Liver (tissue), 3 donors: ENCODE results near the gene KDM2B.

Experiments
- EGR1 ChIP-seq, 2 donors: IDR thresholded peaks; 2 replicates each; pipeline ENCODE4 v1.6.1; 2016 to 2018; ENCODE audit warnings: antibody characterized with exemption in 2 of 2, low read depth in 2 of 2
- GABPA ChIP-seq, 2 donors: IDR thresholded peaks in 1 of 2; conservative IDR thresholded peaks in 1 of 2; 2 replicates each; pipeline ENCODE4 v1.6.1; 2016; ENCODE audit warnings: antibody characterized with exemption in 2 of 2, mild to moderate bottlenecking in 1 of 2, moderate library complexity in 1 of 2
- JUND ChIP-seq, 2 donors: IDR thresholded peaks; 2 replicates each; pipeline ENCODE4 v1.6.1; 2016; ENCODE audit warnings: antibody characterized with exemption in 2 of 2
- RXRA ChIP-seq, 2 donors: IDR thresholded peaks; 2 replicates each; pipeline ENCODE4 v1.6.1; 2017 to 2018; ENCODE audit warnings: antibody characterized with exemption in 2 of 2, mild to moderate bottlenecking in 1 of 2
- SP1 ChIP-seq: IDR thresholded peaks from 2 replicates; pipeline ENCODE4 v1.6.1; 2018; ENCODE audit warnings: antibody characterized with exemption, mild to moderate bottlenecking
- YY1 ChIP-seq: IDR thresholded peaks from 2 replicates; pipeline ENCODE4 v1.6.1; 2016; ENCODE audit warnings: antibody characterized with exemption, mild to moderate bottlenecking
- TF ChIP-seq, protein P1 (sequence below): fragments of 150-350 bp; IDR thresholded peaks from 2 replicates; pipeline ENCODE4 v1.5.1; 2017; ENCODE audit warnings: improper control_type of control experiment, low read depth, low read length; ENCODE audit not compliant: missing input control
- TF ChIP-seq, protein P2 (sequence below): IDR thresholded peaks from 2 replicates; pipeline ENCODE4 v1.6.1; 2016; ENCODE audit warnings: antibody characterized with exemption, mild to moderate bottlenecking
- TF ChIP-seq, protein P3 (sequence below): IDR thresholded peaks from 2 replicates; pipeline ENCODE4 v1.6.1; 2016; ENCODE audit warnings: antibody characterized with exemption
- TF ChIP-seq, protein P4 (sequence below): IDR thresholded peaks from 2 replicates; pipeline ENCODE4 v1.6.1; 2016; ENCODE audit warnings: antibody characterized with exemption
- TF ChIP-seq, protein P5 (sequence below): IDR thresholded peaks from 2 replicates; pipeline ENCODE4 v1.6.1; 2016; ENCODE audit warnings: antibody characterized with exemption
- donor health status: healthy.
- donor health status: healthy.

DNA sequence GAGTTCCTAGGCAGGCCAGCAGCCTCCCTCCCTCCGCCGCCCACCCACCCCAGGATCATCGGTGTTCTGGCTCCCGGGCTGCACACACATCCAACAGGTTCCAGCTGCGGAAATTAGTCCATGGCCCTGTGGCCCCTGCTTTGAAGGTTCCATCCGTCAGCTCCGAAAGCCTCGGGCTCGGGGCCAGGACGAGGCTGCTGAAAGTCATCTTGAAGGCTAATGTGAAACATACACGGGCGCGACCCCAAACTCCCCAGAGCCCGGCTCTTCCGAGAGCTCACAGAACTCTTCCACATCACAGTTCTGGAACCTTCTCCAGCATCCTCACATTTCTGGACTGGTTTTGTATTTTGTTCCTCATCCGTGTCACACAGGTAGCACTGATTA lies 19.8 kb downstream of the KDM2B start:
- TF ChIP-seq, protein P1, sequence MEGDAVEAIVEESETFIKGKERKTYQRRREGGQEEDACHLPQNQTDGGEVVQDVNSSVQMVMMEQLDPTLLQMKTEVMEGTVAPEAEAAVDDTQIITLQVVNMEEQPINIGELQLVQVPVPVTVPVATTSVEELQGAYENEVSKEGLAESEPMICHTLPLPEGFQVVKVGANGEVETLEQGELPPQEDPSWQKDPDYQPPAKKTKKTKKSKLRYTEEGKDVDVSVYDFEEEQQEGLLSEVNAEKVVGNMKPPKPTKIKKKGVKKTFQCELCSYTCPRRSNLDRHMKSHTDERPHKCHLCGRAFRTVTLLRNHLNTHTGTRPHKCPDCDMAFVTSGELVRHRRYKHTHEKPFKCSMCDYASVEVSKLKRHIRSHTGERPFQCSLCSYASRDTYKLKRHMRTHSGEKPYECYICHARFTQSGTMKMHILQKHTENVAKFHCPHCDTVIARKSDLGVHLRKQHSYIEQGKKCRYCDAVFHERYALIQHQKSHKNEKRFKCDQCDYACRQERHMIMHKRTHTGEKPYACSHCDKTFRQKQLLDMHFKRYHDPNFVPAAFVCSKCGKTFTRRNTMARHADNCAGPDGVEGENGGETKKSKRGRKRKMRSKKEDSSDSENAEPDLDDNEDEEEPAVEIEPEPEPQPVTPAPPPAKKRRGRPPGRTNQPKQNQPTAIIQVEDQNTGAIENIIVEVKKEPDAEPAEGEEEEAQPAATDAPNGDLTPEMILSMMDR = no peak
- TF ChIP-seq, protein P2, sequence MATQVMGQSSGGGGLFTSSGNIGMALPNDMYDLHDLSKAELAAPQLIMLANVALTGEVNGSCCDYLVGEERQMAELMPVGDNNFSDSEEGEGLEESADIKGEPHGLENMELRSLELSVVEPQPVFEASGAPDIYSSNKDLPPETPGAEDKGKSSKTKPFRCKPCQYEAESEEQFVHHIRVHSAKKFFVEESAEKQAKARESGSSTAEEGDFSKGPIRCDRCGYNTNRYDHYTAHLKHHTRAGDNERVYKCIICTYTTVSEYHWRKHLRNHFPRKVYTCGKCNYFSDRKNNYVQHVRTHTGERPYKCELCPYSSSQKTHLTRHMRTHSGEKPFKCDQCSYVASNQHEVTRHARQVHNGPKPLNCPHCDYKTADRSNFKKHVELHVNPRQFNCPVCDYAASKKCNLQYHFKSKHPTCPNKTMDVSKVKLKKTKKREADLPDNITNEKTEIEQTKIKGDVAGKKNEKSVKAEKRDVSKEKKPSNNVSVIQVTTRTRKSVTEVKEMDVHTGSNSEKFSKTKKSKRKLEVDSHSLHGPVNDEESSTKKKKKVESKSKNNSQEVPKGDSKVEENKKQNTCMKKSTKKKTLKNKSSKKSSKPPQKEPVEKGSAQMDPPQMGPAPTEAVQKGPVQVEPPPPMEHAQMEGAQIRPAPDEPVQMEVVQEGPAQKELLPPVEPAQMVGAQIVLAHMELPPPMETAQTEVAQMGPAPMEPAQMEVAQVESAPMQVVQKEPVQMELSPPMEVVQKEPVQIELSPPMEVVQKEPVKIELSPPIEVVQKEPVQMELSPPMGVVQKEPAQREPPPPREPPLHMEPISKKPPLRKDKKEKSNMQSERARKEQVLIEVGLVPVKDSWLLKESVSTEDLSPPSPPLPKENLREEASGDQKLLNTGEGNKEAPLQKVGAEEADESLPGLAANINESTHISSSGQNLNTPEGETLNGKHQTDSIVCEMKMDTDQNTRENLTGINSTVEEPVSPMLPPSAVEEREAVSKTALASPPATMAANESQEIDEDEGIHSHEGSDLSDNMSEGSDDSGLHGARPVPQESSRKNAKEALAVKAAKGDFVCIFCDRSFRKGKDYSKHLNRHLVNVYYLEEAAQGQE = no peak
- TF ChIP-seq, protein P3, sequence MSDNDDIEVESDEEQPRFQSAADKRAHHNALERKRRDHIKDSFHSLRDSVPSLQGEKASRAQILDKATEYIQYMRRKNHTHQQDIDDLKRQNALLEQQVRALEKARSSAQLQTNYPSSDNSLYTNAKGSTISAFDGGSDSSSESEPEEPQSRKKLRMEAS = no peak
- TF ChIP-seq, protein P4, sequence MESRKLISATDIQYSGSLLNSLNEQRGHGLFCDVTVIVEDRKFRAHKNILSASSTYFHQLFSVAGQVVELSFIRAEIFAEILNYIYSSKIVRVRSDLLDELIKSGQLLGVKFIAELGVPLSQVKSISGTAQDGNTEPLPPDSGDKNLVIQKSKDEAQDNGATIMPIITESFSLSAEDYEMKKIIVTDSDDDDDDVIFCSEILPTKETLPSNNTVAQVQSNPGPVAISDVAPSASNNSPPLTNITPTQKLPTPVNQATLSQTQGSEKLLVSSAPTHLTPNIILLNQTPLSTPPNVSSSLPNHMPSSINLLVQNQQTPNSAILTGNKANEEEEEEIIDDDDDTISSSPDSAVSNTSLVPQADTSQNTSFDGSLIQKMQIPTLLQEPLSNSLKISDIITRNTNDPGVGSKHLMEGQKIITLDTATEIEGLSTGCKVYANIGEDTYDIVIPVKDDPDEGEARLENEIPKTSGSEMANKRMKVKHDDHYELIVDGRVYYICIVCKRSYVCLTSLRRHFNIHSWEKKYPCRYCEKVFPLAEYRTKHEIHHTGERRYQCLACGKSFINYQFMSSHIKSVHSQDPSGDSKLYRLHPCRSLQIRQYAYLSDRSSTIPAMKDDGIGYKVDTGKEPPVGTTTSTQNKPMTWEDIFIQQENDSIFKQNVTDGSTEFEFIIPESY = no peak
- TF ChIP-seq, protein P5, sequence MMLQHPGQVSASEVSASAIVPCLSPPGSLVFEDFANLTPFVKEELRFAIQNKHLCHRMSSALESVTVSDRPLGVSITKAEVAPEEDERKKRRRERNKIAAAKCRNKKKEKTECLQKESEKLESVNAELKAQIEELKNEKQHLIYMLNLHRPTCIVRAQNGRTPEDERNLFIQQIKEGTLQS = no peak
- TF ChIP-seq EGR1 (IDR thresholded peaks at IDR 0.05; ENCODE audit: low read depth in 2 of 2) (no peak), YY1 (no peak), JUND (IDR thresholded peaks at IDR 0.05) (no peak), RXRA (IDR thresholded peaks at IDR 0.05) (no peak), GABPA (IDR thresholded peaks at IDR 0.05 in 1 of 2, conservative IDR thresholded peaks at IDR 0.05 in 1 of 2) (no peak), SP1 (no peak)
